Pericardium fibroblast (primary cell): ENCODE data around the gene PI3. TPM values are rescaled to one million over a fixed set of nuclear protein-coding genes. Genes with fewer than 3 reads are reported as not detected.

Source experiments
- total RNA-seq: library from RNA; depleted of rRNA; stranded (reverse); fragments of >200 nt; gene quantifications from 2 replicates; pipeline ENCODE4 v1.2.3, GENCODE V29; 2015

The PI3 gene, protein sequence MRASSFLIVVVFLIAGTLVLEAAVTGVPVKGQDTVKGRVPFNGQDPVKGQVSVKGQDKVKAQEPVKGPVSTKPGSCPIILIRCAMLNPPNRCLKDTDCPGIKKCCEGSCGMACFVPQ
- total RNA-seq, result not detected in 2 replicates

DNA sequence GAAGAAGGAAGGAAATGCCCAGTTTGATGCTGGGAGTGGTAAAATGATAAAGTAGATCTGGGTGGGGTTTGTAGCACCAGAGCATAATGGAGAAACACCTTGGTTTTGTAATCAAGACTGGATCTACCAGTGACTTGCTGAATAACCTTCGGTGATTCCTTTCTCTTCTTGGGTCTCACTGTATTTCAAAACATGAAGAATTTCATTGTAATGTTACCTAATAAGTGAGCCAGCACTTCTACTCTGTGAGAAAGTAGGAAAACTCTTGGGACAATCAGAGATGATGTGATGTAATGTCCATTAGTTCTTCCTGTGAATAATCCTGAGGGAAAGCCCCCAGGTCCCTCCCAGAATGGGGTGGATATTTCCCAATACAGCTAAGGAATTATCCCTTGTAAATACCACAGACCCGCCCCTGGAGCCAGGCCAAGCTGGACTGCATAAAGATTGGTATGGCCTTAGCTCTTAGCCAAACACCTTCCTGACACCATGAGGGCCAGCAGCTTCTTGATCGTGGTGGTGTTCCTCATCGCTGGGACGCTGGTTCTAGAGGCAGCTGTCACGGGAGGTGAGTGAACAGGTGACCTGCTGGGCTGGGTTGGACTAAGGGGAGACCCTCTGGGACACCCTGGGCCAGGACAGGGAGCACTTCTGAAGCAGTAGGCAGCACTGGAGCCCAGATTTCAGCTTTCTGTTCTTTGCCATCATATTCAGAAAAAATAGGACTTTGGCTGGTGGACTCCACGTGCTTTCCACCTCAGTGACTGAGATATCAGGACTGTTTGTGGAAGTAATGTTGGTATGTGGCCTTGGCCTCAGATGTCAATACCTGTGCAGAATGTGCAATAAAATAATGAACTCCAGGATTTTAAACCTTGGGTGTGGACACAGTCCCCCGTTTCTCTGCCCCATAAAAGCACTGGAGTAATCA is at the start of gene PI3:
TSS of gene PI3 (plus strand) at position 469 of the 931 bp plus-strand sequence. CDS start at position 490, 21 bp downstream.

DNA sequence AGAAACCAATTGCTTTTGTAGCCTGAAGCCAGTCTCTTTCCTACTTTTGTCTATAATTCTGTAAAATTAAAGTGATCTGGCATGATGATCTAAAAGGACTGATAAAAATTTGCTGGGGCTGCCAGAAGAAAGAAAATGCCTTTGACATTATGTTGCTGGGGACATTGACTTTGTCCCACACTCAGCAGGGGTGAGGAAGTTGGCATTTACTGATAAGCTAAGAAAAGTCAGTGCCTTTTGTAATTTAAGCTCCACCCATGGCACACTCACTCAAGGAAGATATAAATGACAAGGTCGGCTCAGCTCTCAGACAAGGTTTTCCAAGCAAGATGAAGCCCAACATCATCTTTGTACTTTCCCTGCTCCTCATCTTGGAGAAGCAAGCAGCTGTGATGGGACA is 32.0 kb downstream of the PI3 start, which contains the start of gene SEMG1:
TSS of gene SEMG1 (plus strand) at position 309 of the 400 bp plus-strand sequence. CDS start at position 330, 21 bp downstream.

DNA sequence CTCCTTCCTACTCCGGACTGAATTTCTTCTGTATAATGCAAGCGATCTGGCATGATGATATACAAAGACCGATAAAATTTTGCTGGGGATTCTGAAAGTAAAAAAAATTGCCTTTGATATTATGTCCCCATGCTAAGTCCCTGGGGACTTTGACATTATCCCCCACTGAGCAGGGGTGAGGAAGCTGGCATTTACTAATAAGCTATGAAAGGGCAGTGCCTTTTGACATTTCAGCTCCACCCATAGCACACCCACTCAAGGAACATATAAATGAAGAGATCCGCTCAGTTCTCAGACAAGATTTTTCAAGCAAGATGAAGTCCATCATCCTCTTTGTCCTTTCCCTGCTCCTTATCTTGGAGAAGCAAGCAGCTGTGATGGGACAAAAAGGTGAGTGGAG is 46.4 kb downstream of the PI3 start, which contains the start of gene SEMG2:
TSS of gene SEMG2 (plus strand) at position 298 of the 400 bp plus-strand sequence. CDS start at position 315, 17 bp downstream.

Other genes with a start within 250 kb of the PI3 start
- gene TOMM34, start 214.5 kb upstream of the PI3 start, total RNA-seq, result 18.3 and 18.8 TPM in 2 replicates
- 11.3 and 12.5 TPM in 2 replicates for gene STK4, start 208.4 kb upstream of the PI3 start, total RNA-seq
- gene KCNS1, start 73.8 kb upstream of the PI3 start, total RNA-seq, result 1.4 TPM in 2 replicates
- gene WFDC5, start 59.7 kb upstream of the PI3 start, total RNA-seq, result not detected in 2 replicates
- not detected in 2 replicates for gene WFDC12, start 50.4 kb upstream of the PI3 start, total RNA-seq
- gene SEMG1, start 32.1 kb downstream of the PI3 start, total RNA-seq, result not detected in 2 replicates
- gene SEMG2, start 46.5 kb downstream of the PI3 start, total RNA-seq, result not detected in 2 replicates
- 1.7 and 19.5 TPM in 2 replicates for gene SLPI, start 79.7 kb downstream of the PI3 start, total RNA-seq
- gene RBPJL, start 131.9 kb downstream of the PI3 start, total RNA-seq, result not detected in 2 replicates
- 1.6 TPM in 1 of 2 replicates, not detected in the other for gene MATN4, start 133.4 kb downstream of the PI3 start, total RNA-seq
- gene SDC4, start 173.5 kb downstream of the PI3 start, total RNA-seq, result 45.2 and 48.1 TPM in 2 replicates
- 22.4 and 23.6 TPM in 2 replicates for gene SYS1, start 188.3 kb downstream of the PI3 start, total RNA-seq
- not detected in 2 replicates for gene TP53TG5, start 203.4 kb downstream of the PI3 start, total RNA-seq
- 2.0 and 12.3 TPM in 2 replicates for gene DBNDD2, start 233.4 kb downstream of the PI3 start, total RNA-seq
- 87.8 and 96.4 TPM in 2 replicates for gene PIGT, start 241.2 kb downstream of the PI3 start, total RNA-seq